ENCODE data around the gene ATP6V0B.

DNA sequence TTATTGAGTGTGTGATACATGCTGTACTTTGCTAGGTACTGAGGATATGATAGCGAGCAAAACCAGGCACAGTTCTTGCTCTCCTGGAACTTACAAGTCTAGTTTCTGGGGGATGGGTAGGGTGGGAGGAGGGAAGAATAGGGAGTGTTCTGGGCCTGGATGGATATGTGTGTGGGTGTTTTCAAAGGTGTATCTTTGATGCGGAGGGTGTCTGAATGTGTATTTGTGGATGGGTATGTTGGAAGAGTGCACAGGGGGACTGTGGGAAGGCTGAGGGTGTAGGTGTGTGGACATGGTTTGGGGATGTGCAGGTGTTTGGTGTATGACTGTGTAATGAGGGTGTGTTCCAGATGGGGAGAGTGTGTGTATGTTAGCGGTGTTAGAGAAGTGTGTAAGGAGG is 9.4 kb upstream of the ATP6V0B start:
- TF ChIP-seq CTCF (IDR thresholded peaks at IDR 0.05; ENCODE audit: extremely low read depth in 1 of 2, insufficient read depth in 1 of 2, low read depth in 1 of 2, low read length in 2 of 2) (no peak), EZH2 (IDR thresholded peaks at IDR 0.05; ENCODE audit: borderline replicate concordance, low read depth, low read length, severe bottlenecking) (no peak), MAX (IDR thresholded peaks at IDR 0.05; ENCODE audit: insufficient read depth, insufficient read length) (no peak), POLR2A (IDR thresholded peaks at IDR 0.05; ENCODE audit: low read depth, low read length) (no peak)
